ENCODE data around the gene TBX3. TPM values are rescaled to one million over a fixed set of nuclear protein-coding genes. Genes with fewer than 3 reads are reported as not detected.

Gene TBX3
- total RNA-seq, 2 donors from 2014 or later = 6.1 to 16.1 TPM

- no peak for DNase-seq (ENCODE audit: low spot score)
- Histone ChIP-seq H3K36me3 (no peaks in the 10 kb centered on the region), H3K9me3 (no peaks in the 10 kb centered on the region), H3K27me3 (peaks cover 6 to 28% of the 10 kb centered on the region in 2 donors), H3K4me1 (peaks cover 0 to 20% of the 10 kb centered on the region in 2 donors), H3K27ac (no peak overlapping the region), H3K4me3 (no peak overlapping the region)
- TF ChIP-seq, protein P1, sequence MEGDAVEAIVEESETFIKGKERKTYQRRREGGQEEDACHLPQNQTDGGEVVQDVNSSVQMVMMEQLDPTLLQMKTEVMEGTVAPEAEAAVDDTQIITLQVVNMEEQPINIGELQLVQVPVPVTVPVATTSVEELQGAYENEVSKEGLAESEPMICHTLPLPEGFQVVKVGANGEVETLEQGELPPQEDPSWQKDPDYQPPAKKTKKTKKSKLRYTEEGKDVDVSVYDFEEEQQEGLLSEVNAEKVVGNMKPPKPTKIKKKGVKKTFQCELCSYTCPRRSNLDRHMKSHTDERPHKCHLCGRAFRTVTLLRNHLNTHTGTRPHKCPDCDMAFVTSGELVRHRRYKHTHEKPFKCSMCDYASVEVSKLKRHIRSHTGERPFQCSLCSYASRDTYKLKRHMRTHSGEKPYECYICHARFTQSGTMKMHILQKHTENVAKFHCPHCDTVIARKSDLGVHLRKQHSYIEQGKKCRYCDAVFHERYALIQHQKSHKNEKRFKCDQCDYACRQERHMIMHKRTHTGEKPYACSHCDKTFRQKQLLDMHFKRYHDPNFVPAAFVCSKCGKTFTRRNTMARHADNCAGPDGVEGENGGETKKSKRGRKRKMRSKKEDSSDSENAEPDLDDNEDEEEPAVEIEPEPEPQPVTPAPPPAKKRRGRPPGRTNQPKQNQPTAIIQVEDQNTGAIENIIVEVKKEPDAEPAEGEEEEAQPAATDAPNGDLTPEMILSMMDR (IDR thresholded peaks at IDR 0.05) = no peak
Observed at GRCh38 chr12:114686773-114687500, 3.0 kb upstream of the TBX3 start.

GRCh38 chr12:114686426-114686772, 2.4 kb upstream of the TBX3 start:
- no peaks in the 10 kb centered on the region for H3K36me3 ChIP-seq
- TF ChIP-seq, protein P1 (IDR thresholded peaks at IDR 0.05) = no peak
- DNase-seq (ENCODE audit: low spot score) = no peak
- no peak overlapping the region for H3K4me3 ChIP-seq
- peaks cover 0 to 19% of the 10 kb centered on the region in 2 donors for H3K4me1 ChIP-seq
- peaks cover 6 to 27% of the 10 kb centered on the region in 2 donors for H3K27me3 ChIP-seq
- no peaks in the 10 kb centered on the region for H3K9me3 ChIP-seq
- no peak overlapping the region for H3K27ac ChIP-seq

DNA sequence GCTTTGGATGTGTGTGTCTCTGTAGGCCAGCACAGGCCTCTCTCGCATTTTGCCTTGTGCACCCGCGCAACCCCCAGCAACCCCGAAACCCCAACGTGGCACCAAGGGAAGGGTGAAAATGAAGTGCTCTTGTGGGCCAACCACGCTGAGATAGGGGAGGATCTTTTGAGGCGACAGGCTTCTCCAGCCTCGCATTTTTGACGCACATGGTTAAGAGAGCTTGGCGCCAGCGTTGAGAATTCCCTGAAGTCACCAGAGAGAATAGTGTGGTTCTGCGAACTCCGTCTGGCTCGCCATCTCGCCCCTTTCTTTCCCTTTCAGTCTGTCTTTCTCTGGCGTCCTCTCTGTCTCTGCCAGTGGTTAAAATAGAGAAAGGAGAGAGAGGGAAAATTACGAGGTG, 1.9 kb upstream of the TBX3 start:
- Histone ChIP-seq H3K27me3 (peaks cover 6 to 27% of the 10 kb centered on the region in 2 donors), H3K9me3 (no peaks in the 10 kb centered on the region), H3K4me1 (peaks cover 0 to 19% of the 10 kb centered on the region in 2 donors), H3K36me3 (no peaks in the 10 kb centered on the region), H3K27ac (no peak overlapping the region), H3K4me3 (no peak overlapping the region)
- TF ChIP-seq, protein P1 (IDR thresholded peaks at IDR 0.05) = no peak
- DNase-seq (ENCODE audit: low spot score) = no peak

- TF ChIP-seq, protein P1 (IDR thresholded peaks at IDR 0.05) = no peak
- peaks cover 6 to 27% of the 10 kb centered on the region in 2 donors for H3K27me3 ChIP-seq
- no peaks in the 10 kb centered on the region for H3K9me3 ChIP-seq
- H3K27ac ChIP-seq = peak overlapping the region; percentile 90 to 93
- H3K4me3 ChIP-seq = peak overlapping the region in 1 of 2 donors; percentile 67
- DNase-seq (ENCODE audit: low spot score) = no peak
- H3K36me3 ChIP-seq = no peaks in the 10 kb centered on the region
- H3K4me1 ChIP-seq = peaks cover 0 to 19% of the 10 kb centered on the region in 2 donors
Observed at GRCh38 chr12:114685320-114685781, 1.4 kb upstream of the TBX3 start.

DNA sequence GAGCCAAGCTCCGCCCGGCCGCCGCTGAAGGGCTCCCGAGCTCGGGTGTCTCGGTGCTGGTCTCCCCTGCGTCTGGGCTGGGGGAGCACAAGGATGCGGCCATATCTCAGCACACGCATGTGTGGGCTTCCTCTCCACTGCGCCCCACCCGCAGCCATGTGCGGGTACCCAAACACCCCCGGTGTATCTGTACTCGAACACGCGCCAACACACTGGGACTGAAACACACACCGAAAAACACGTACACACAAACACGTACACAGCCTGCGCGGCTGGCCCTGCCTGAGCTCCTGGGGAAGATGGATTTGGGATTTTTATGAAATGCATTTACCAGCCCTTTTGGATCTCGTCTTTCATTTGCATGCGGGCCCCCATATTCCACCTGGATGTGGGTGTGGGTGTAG, 897 bp upstream of the TBX3 start:
- TF ChIP-seq, protein P1 (IDR thresholded peaks at IDR 0.05) = no peak
- H3K4me3 ChIP-seq = peak overlapping the region; percentile 58 to 67
- DNase-seq (ENCODE audit: low spot score) = no peak
- peak overlapping the region; percentile 90 to 93 for H3K27ac ChIP-seq
- H3K9me3 ChIP-seq = no peaks in the 10 kb centered on the region
- no peaks in the 10 kb centered on the region for H3K36me3 ChIP-seq
- H3K27me3 ChIP-seq = peaks cover 6 to 27% of the 10 kb centered on the region in 2 donors
- H3K4me1 ChIP-seq = peaks cover 0 to 19% of the 10 kb centered on the region in 2 donors
